ENCODE data around the gene WSB2. TPM values are rescaled to one million over a fixed set of nuclear protein-coding genes. Genes with fewer than 3 reads are reported as not detected.

Gene WSB2
- total and polyA plus RNA-seq, 9 of the 15 experiments (the other 6 are each of a cell fraction or from before 2014, with no cell fraction given), result 31.4 to 77.6 (median 52.6) TPM

GRCh38 chr12:118016424-118017264 is 44.3 kb downstream of the WSB2 start, which contains the start of gene RFC5 (continued):
- 0 out of 2 replicates have a peak, but pooled peaks have one; percentile 8 for TF ChIP-seq STAT6 (CRISPR knock-in tag; IDR thresholded peaks at IDR 0.05)
- peak; percentile 73 for TF ChIP-seq E2F1 (CRISPR knock-in tag; IDR thresholded peaks at IDR 0.05)
- TF ChIP-seq ZNF511 (CRISPR knock-in tag; IDR thresholded peaks at IDR 0.05), result 0 out of 2 replicates have a peak, but pooled peaks have one; percentile 56
- TF ChIP-seq RBM14 (IDR thresholded peaks at IDR 0.05; ENCODE audit: borderline replicate concordance, insufficient read depth, low read depth, low read length), result no peak
- no peak for TF ChIP-seq RNF219 (CRISPR knock-in tag; IDR thresholded peaks at IDR 0.05)
- peak; percentile 92 for TF ChIP-seq RBM25 (IDR thresholded peaks at IDR 0.05; ENCODE audit: low read depth, low read length, severe bottlenecking)
- TF ChIP-seq MYBL2 (IDR thresholded peaks at IDR 0.05; ENCODE audit: low read depth), result no peak
- no peak for TF ChIP-seq MYBL2 (CRISPR knock-in tag; IDR thresholded peaks at IDR 0.05; ENCODE audit: borderline replicate concordance)
- TF ChIP-seq AFF1 (IDR thresholded peaks at IDR 0.05; ENCODE audit: low read depth in 1 of 2, partially characterized antibody in 2 of 2), result no peak
- no peak for TF ChIP-seq E4F1 (CRISPR knock-in tag; IDR thresholded peaks at IDR 0.05; ENCODE audit: borderline replicate concordance)
- no peak for TF ChIP-seq POLR3G (IDR thresholded peaks at IDR 0.05; ENCODE audit: extremely low read depth, insufficient read length, insufficient replicate concordance)

Measured in K562 (cell line).